Loucy (cell line): ENCODE results near the gene PICK1.
A peak's percentile ranks its signal among the peaks of the same experiment; 100 is the strongest.

Experiments used
- H2AFZ ChIP-seq: fragments of 200-600 bp; sonication (generic); 2 replicates; pipeline ENCODE4 v1.6.0; 2016; ENCODE audit warnings: antibody characterized with exemption, mild to moderate bottlenecking, low read length, moderate library complexity
- H3F3A ChIP-seq: fragments of 200-600 bp; 2 replicates; pipeline ENCODE4 v1.6.0; 2016; ENCODE audit warnings: antibody characterized with exemption, low read depth, mild to moderate bottlenecking
- H3K27me3 ChIP-seq: fragments of 200-600 bp; sonication (generic); 2 replicates; pipeline ENCODE4 v1.6.1; 2014; ENCODE audit warnings: low read length, mild to moderate bottlenecking; ENCODE audit not compliant: insufficient read depth, poor library complexity, severe bottlenecking
- H3K36me3 ChIP-seq: fragments of 200-600 bp; sonication (generic); 2 replicates; pipeline ENCODE4 v1.6.1; 2016; ENCODE audit warnings: low read length; ENCODE audit not compliant: insufficient read depth
- H3K4me1 ChIP-seq: fragments of 200-600 bp; sonication (generic); 2 replicates; pipeline ENCODE4 v1.5.1; 2014; ENCODE audit warnings: low read length, mild to moderate bottlenecking; ENCODE audit not compliant: insufficient read depth, poor library complexity, severe bottlenecking
- H3K4me2 ChIP-seq: fragments of 200-600 bp; sonication (generic); 2 replicates; pipeline ENCODE4 v1.6.0; 2014; ENCODE audit warnings: antibody characterized with exemption, low read length, low read depth, mild to moderate bottlenecking; ENCODE audit not compliant: poor library complexity, severe bottlenecking
- H3K4me3 ChIP-seq: fragments of 200-600 bp; sonication (generic); 2 replicates; pipeline ENCODE4 v1.5.1; 2014; ENCODE audit warnings: low read length, mild to moderate bottlenecking, mixed read lengths; ENCODE audit not compliant: poor library complexity, severe bottlenecking
- H3K79me2 ChIP-seq: fragments of 200-600 bp; sonication (generic); 2 replicates; pipeline ENCODE4 v1.6.1; 2014; ENCODE audit warnings: low read length; ENCODE audit not compliant: insufficient read depth
- H3K9ac ChIP-seq: fragments of 200-600 bp; sonication (generic); 2 replicates; pipeline ENCODE4 v1.6.0; 2014; ENCODE audit warnings: mild to moderate bottlenecking, low read depth, low read length, moderate library complexity; ENCODE audit not compliant: poor library complexity, severe bottlenecking
- H3K9me2 ChIP-seq: fragments of 200-600 bp; sonication (generic); replicated peaks from 2 replicates; pipeline ENCODE4 v1.6.1; 2016; ENCODE audit warnings: low read depth, low read length, mixed read lengths
- H3K9me3 ChIP-seq: fragments of 200-600 bp; sonication (generic); 2 replicates; pipeline ENCODE4 v1.6.1; 2014; ENCODE audit warnings: mild to moderate bottlenecking, antibody characterized with exemption, low read length, low read depth; ENCODE audit not compliant: insufficient read depth
- H4K20me1 ChIP-seq: fragments of 200-600 bp; sonication (generic); 2 replicates; pipeline ENCODE4 v1.6.0; 2014; ENCODE audit warnings: antibody characterized with exemption, low read length, mild to moderate bottlenecking; ENCODE audit not compliant: insufficient read depth, poor library complexity, severe bottlenecking
- EZH2phosphoT487 ChIP-seq: fragments of 200-600 bp; IDR thresholded peaks from 2 replicates; pipeline ENCODE4 v1.6.1; 2018; ENCODE audit warnings: antibody characterized with exemption, mild to moderate bottlenecking, moderate library complexity, borderline replicate concordance
- TF ChIP-seq, protein P1 (sequence below): fragments of 200-600 bp; sonication (generic); conservative IDR thresholded peaks from 2 replicates; pipeline ENCODE4 v1.5.1; 2014; ENCODE audit warnings: mild to moderate bottlenecking, antibody characterized with exemption, low read length

Gene PICK1

DNA sequence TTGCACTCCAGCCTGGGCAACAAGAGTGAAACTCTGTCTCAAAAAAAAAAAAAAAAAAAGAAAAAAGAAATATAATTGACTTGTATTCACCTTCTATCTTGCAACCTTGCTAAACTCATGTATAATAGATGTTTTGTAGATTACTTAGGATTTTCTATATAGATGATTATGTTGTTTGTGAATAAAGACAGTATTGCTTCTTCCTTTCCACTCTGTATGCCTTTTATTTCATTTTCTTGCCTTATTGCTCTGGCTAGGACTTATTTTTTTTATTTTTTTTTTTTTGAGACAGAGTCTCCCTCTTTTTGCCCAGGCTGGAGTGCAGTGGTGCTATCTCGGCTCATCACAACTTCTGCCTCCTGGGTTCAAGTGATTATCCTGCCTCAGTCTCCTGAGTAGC, 43.1 kb upstream of the PICK1 start:
- no peak for TF ChIP-seq EZH2phosphoT487
- TF ChIP-seq, protein P1, sequence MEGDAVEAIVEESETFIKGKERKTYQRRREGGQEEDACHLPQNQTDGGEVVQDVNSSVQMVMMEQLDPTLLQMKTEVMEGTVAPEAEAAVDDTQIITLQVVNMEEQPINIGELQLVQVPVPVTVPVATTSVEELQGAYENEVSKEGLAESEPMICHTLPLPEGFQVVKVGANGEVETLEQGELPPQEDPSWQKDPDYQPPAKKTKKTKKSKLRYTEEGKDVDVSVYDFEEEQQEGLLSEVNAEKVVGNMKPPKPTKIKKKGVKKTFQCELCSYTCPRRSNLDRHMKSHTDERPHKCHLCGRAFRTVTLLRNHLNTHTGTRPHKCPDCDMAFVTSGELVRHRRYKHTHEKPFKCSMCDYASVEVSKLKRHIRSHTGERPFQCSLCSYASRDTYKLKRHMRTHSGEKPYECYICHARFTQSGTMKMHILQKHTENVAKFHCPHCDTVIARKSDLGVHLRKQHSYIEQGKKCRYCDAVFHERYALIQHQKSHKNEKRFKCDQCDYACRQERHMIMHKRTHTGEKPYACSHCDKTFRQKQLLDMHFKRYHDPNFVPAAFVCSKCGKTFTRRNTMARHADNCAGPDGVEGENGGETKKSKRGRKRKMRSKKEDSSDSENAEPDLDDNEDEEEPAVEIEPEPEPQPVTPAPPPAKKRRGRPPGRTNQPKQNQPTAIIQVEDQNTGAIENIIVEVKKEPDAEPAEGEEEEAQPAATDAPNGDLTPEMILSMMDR = no peak
- Histone ChIP-seq H3K9me3 (no peaks in the 10 kb centered on the region), H3F3A (no peaks in the 10 kb centered on the region), H2AFZ (no peak overlapping the region), H3K27me3 (no peaks in the 10 kb centered on the region), H3K4me1 (peaks cover 22% of the 10 kb centered on the region), H3K4me2 (no peak overlapping the region), H3K36me3 (no peaks in the 10 kb centered on the region), H3K9ac (no peak overlapping the region), H3K4me3 (no peak overlapping the region), H3K9me2 (no peaks in the 10 kb centered on the region), H4K20me1 (no peaks in the 10 kb centered on the region), H3K79me2 (no peaks in the 10 kb centered on the region)

DNA sequence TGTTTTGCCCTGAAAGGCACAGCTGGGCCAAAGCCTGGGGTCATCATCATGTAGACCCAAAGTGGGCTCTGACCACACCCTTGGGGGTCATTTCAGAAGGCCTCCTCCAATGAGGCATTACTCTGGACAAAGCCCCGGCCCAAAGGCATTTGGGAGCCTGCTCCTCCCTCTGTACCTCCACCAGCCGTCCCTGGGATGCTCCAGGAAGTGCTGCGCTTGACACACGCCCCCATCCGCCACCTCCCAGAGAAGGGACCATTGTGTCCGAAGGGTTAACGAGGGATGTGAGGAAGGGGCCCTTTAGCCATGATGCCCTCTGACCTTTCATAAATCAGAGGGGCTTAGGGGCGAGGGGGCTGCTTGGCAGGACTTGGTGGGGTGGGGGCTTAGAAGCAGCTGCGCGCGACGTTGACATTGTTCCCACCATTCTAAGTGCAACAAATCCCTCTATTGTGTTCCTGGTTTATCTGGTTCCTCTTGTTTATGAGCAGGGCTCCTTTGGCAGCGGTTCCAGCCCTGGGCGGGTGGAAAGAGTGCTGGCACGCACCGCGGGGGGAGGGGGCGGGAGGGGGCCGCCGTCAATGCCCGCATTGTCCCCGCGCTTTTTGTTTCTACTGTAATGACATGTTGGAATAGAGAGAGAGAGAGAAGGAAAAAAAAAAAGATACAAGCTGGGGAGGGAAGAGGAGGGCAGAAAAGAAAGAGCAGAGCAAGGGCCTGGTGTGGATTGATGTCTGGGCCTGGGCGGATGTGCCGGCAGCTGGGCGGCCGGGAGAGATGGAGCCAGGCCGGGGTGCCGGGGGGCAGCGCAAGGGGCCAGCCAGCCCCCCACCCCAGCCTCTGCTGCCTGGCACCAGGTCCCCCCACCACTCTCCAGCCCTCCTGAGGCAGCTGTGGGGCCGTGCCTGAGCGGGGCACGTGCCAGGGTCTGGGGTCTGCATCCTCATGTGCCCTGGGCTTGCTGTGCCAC, 40.7 kb upstream of the PICK1 start:
- Histone ChIP-seq H3K4me1 (peaks cover 22% of the 10 kb centered on the region), H3F3A (no peaks in the 10 kb centered on the region)

DNA sequence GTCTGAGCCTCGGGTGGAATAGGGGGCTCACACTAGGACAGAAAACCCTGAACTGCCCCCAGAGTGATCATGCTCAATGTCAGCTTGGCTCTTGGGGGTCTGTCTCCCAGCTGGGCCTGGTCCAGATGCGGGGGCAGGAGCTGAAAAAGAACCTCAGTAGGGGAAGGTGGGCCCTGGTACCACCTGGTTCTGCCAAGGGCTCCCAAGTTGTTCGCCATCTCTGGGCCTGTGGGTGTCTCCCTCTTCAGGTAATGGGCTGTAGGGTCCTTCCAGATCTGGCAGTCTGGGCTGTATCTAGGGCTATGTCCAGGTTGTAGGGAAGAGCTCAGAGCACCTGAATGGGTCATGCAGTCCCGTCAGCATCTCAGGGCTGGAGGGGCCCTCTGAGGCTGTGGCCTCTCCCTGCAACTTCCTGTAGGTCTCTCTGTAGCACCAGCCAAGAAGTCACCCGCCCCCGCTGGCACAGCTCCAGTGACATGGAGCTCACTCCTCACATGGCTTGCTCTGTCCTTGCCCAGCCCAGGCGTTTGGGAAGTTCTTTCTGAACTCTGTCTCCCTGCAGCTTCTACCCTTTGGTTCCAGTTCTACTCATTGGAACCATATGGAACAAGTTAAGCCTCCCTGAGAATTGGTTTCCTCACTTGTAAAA, 39.8 kb upstream of the PICK1 start:
- Histone ChIP-seq H3K4me2 (peak overlapping the region; percentile 55), H3K4me1 (peaks cover 22% of the 10 kb centered on the region), H2AFZ (peak overlapping the region; percentile 49), H3K9me3 (no peaks in the 10 kb centered on the region), H3K9ac (peak overlapping the region; percentile 21), H3K79me2 (no peaks in the 10 kb centered on the region), H3K27me3 (no peaks in the 10 kb centered on the region), H3K9me2 (no peaks in the 10 kb centered on the region), H3K36me3 (no peaks in the 10 kb centered on the region), H4K20me1 (no peaks in the 10 kb centered on the region), H3F3A (no peaks in the 10 kb centered on the region), H3K4me3 (peak overlapping the region; percentile 7)
- TF ChIP-seq, protein P1 = peak; percentile 42
- TF ChIP-seq EZH2phosphoT487 = no peak

More for the DNA sequence above, 40.7 kb upstream of the PICK1 start:
- no peaks in the 10 kb centered on the region for H4K20me1 ChIP-seq
- peak overlapping the region; percentile 55 for H3K4me2 ChIP-seq
- peak overlapping the region; percentile 21 for H3K9ac ChIP-seq
- no peaks in the 10 kb centered on the region for H3K79me2 ChIP-seq
- no peak overlapping the region for H3K4me3 ChIP-seq
- TF ChIP-seq, protein P1 = no peak
- TF ChIP-seq EZH2phosphoT487 = no peak
- H3K27me3 ChIP-seq = no peaks in the 10 kb centered on the region
- H3K9me3 ChIP-seq = no peaks in the 10 kb centered on the region
- H2AFZ ChIP-seq = peak overlapping the region; percentile 19; the same call in 1 of the 2 replicates
- H3K9me2 ChIP-seq = no peaks in the 10 kb centered on the region
- no peaks in the 10 kb centered on the region for H3K36me3 ChIP-seq
